VCaP (cell line): ENCODE data around the gene SNAP91.
"Not testable (repeated sequence)": the region's sequence is repeated elsewhere in the genome, so short reads cannot be mapped to it uniquely, and the experiment has no call there.

Experiments used
- H3K27ac ChIP-seq: fragments of 450-650 bp; 2 replicates; pipeline ENCODE4 v1.5.1; 2017
- CTCF ChIP-seq: fragments of 450-650 bp; conservative IDR thresholded peaks from 2 replicates; pipeline ENCODE4 v1.5.1; 2017; ENCODE audit warnings: mild to moderate bottlenecking, moderate library complexity

The SNAP91 gene

DNA sequence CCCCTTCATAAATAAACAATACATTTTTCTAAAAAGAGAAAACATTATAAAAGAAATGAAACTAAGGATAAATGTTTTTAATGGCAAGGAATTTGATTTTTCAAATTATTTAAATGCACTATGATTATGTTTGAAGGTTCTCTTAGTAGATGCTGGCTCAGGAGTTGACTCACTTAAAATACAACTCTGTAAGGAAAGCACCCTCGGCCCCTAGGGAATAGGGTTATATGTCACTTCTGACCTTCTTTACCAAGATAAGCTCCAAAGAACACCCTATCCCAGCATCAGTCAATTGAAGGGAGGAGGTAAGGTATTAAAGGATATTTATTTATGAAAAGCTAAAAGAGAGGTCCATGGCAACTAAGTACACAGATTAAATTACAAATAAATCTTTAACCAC lies 6.8 kb downstream of the SNAP91 start:
- H3K27ac ChIP-seq: no peak overlapping the region
- TF ChIP-seq CTCF: no peak

- no peak for TF ChIP-seq CTCF
These were observed 12.2 kb downstream of the SNAP91 start for GRCh38 chr6:83696674-83697073.

GRCh38 chr6:83685481-83685880 lies 23.4 kb downstream of the SNAP91 start:
- H3K27ac ChIP-seq: no peak overlapping the region
- no peak for TF ChIP-seq CTCF

More at GRCh38 chr6:83696674-83697073, 12.2 kb downstream of the SNAP91 start:
- no peak overlapping the region for H3K27ac ChIP-seq

DNA sequence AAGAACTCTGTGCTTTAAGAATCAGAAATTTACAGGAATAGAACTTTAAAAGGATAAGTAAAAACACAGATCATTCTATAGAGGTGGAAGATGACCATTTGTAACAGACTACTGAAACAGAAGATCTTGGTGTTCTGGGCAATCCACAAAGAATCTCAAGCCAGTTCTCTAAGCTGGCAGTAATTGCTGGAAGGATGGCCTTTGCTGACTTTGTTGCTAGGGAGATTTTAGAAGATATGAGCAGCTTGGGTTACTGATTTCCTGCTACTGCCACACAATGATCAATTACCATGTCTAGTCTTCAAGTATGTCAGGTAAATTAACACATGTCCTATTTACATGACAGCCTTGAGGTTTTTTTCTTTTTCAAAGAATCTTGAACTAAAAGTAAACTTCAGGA lies 31.1 kb downstream of the SNAP91 start:
- no peak for TF ChIP-seq CTCF
- no peak overlapping the region for H3K27ac ChIP-seq

- TF ChIP-seq CTCF: no peak
- no peak overlapping the region for H3K27ac ChIP-seq
These were observed 70.9 kb downstream of the SNAP91 start for GRCh38 chr6:83637953-83638352.

GRCh38 chr6:83636800-83637199 lies 72.1 kb downstream of the SNAP91 start:
- H3K27ac ChIP-seq: no peak overlapping the region
- no peak for TF ChIP-seq CTCF

GRCh38 chr6:83633609-83634008 lies 75.3 kb downstream of the SNAP91 start:
- no peak for TF ChIP-seq CTCF
- no peak overlapping the region for H3K27ac ChIP-seq

GRCh38 chr6:83633149-83633548 lies 75.8 kb downstream of the SNAP91 start:
- no peak for TF ChIP-seq CTCF
- H3K27ac ChIP-seq: no peak overlapping the region

DNA sequence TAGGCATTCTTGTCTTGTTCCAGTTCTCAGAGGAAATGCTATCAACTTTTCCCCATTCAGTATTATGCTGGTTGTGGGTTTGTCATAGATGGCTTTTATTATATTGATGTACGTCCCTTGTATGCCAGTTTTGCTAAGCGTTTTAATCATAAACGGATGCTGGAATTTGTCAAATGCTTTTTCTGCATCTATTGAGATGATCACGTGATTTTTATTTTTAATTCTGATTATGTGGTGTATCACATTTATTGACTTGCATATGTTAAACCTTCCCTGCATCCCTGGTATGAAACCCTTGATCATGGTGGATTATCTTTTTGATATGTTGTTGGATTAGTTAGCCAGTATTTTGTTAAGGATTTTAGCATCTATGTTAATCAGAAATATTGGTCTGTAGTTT lies 79.0 kb downstream of the SNAP91 start:
- H3K27ac ChIP-seq: not testable (repeated sequence)
